ENCODE data around the gene HDAC4.

DNA sequence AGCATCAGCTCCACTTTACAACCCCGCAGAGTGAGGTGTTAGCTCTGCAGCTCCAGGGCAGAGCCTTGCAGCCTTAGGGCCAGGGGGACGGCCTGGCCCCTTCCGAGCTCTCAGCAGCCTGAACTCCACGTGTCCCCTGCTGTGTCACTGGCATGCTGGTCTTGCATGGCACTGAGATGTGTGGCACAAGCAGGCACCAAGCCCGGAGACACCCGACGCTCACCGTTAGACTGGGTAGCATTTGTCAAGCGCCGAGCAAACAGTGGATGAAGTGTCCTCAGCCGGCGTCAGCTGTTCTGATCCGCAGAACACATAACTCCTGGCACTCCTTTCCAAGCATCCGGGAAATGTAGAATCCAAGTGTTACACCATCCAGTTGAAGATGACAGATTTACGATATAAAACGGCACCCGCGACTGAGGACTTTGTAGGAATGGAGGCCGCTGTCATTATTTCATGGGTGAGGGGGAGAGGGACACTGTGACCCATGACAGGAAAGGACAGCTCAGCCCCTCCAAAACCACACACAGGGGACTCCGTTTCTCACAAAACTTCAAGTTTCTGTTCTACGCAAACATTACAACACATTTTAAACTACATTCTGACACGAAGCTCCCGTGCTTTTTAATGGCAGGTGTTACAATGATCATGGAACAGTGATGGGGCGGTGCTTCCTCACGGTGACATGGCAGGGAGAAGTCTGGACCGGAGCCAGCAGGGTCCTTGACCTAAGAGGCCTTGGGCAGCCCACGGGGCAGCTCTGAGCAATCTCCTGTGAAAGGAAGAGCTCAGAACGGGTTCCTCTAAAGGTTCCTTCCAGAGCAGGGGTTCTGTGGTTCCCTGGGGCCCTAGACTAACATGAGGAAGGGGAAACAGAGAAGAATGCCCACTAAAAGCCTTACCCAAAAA, 89.4 kb downstream of the HDAC4 start:
- TF ChIP-seq, protein P1, sequence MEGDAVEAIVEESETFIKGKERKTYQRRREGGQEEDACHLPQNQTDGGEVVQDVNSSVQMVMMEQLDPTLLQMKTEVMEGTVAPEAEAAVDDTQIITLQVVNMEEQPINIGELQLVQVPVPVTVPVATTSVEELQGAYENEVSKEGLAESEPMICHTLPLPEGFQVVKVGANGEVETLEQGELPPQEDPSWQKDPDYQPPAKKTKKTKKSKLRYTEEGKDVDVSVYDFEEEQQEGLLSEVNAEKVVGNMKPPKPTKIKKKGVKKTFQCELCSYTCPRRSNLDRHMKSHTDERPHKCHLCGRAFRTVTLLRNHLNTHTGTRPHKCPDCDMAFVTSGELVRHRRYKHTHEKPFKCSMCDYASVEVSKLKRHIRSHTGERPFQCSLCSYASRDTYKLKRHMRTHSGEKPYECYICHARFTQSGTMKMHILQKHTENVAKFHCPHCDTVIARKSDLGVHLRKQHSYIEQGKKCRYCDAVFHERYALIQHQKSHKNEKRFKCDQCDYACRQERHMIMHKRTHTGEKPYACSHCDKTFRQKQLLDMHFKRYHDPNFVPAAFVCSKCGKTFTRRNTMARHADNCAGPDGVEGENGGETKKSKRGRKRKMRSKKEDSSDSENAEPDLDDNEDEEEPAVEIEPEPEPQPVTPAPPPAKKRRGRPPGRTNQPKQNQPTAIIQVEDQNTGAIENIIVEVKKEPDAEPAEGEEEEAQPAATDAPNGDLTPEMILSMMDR (conservative IDR thresholded peaks at IDR 0.05; ENCODE audit: low read length) = no peak
- TF ChIP-seq EZH2phosphoT487 (IDR thresholded peaks at IDR 0.05; ENCODE audit: borderline replicate concordance) = no peak

Measured in Loucy (cell line).